Adrenal gland (tissue), 12 donors: Measurements from ENCODE around the gene ZDHHC20. TPM values are rescaled to one million over a fixed set of nuclear protein-coding genes. Genes with fewer than 3 reads are reported as not detected.

ENCODE experiments used
- DNase-seq, 7 donors: peaks; one replicate each; pipeline ENCODE4 v3.0.0-alpha.2; 2019 to 2020
- H3K27ac ChIP-seq, 5 donors: fragments of 200-600 bp; sonication (generic) in 4 of 5; 1 replicate in 3 of 5; 2 replicates in 2 of 5; pipeline versions ENCODE4 v1.5.1 to v1.8.0; 2016 to 2020; ENCODE audit warnings: mild to moderate bottlenecking in 1 of 5
- H3K27me3 ChIP-seq: fragments of 200-600 bp; 2 replicates; pipeline ENCODE4 v1.8.0; 2021
- H3K36me3 ChIP-seq, 2 donors: fragments of 200-600 bp; replicated peaks in 1 of 2; 1 replicate in 1 of 2; 2 replicates in 1 of 2; pipeline versions ENCODE4 v1.5.1 to v1.8.0; 2018 to 2022
- H3K4me1 ChIP-seq, 2 donors: fragments of 200-600 bp; replicated peaks in 1 of 2; 1 replicate in 1 of 2; 2 replicates in 1 of 2; pipeline versions ENCODE4 v1.5.1 to v1.8.0; 2018 to 2021
- H3K4me3 ChIP-seq, 4 donors: fragments of 200-600 bp; sonication (generic) in 3 of 4; one replicate each; pipeline ENCODE4 v1.5.1; 2016 to 2018
- H3K9me3 ChIP-seq, 3 donors: fragments of 200-600 bp; sonication (generic) in 1 of 3; replicated peaks in 1 of 3; 1 replicate in 2 of 3; 2 replicates in 1 of 3; pipeline versions ENCODE4 v1.5.1 to v1.8.0; 2016 to 2021
- POLR2A ChIP-seq, 2 donors: fragments of 450-650 bp; IDR thresholded peaks; one replicate each; pipeline ENCODE4 v1.6.1; 2017; ENCODE audit warnings: antibody characterized with exemption in 2 of 2, mild to moderate bottlenecking in 2 of 2, moderate library complexity in 1 of 2
- WGBS, 4 donors: extraction: QIAGEN DNeasy Blood & Tissue Kit in 2 of 4; methylation state at CpG; one replicate each; pipeline versions ENCODE4 v1.1.5 to v1.1.7; 2013 to 2017; 5-methylcytosine and 5-hydroxymethylcytosine counted together
- intact Hi-C, 2 donors: fragments of 100-400 bp; cut with DNase I; formaldehyde crosslinking; loops; one replicate each; pipeline versions ENCODE4 v1.14.1 to v1.15.0; 2022 to 2023
- polyA plus RNA-seq, 3 donors: library from polyadenylated mRNA; stranded (reverse); fragments of 200-250 nt in 2 of 3; fragments of 350-450 nt in 1 of 3; fragmentation: Illumina TruSeq in 1 of 3; extraction: RNeasy Lipid Tissue Mini Kit (QIAGEN cat#74804) in 1 of 3; gene quantifications; one replicate each; pipeline ENCODE4 v1.2.3, GENCODE V29; 2013 to 2014
- total RNA-seq, 9 donors: library from RNA; depleted of rRNA in 4 of 9; stranded (reverse); fragments of >200 nt in 4 of 9; fragments of 120-200 nt in 1 of 9; fragmentation: NEBNext Ultra II Directional in 1 of 9; extraction: Animal tissue kit (Norgen Biotek cat#: 25700) in 1 of 9; gene quantifications; one replicate each; pipeline versions ENCODE4 v1.1.0 to v1.2.4, GENCODE V29; 2013 to 2023
- TF ChIP-seq, protein P1 (sequence below), 6 experiments: fragments of 450-650 bp in 4 of 6; fragments of 200-600 bp in 2 of 6; sonication (generic) in 1 of 6; IDR thresholded peaks; 1 replicate in 5 of 6; 2 replicates in 1 of 6; pipeline versions ENCODE4 v1.5.1 to v1.8.0; 2016 to 2021; ENCODE audit warnings: antibody characterized with exemption in 6 of 6, mild to moderate bottlenecking in 2 of 6, moderate library complexity in 1 of 6
- donor health status: healthy with polysubstance abuse.
- donor health status: Bipolar disorder and iron deficiency.
- donor health status: DM: yes; HTN: yes; CAD: no.
- donor health status: DM: no; HTN: no; CAD: no.
- donor health status: DM: no; HTN: no; CAD: no.
- donor health status: DM: yes; HTN: yes; CAD: no.

Gene ZDHHC20
- total and polyA plus RNA-seq, 12 donors, result 7.0 to 93.0 (median 41.2) TPM

DNA sequence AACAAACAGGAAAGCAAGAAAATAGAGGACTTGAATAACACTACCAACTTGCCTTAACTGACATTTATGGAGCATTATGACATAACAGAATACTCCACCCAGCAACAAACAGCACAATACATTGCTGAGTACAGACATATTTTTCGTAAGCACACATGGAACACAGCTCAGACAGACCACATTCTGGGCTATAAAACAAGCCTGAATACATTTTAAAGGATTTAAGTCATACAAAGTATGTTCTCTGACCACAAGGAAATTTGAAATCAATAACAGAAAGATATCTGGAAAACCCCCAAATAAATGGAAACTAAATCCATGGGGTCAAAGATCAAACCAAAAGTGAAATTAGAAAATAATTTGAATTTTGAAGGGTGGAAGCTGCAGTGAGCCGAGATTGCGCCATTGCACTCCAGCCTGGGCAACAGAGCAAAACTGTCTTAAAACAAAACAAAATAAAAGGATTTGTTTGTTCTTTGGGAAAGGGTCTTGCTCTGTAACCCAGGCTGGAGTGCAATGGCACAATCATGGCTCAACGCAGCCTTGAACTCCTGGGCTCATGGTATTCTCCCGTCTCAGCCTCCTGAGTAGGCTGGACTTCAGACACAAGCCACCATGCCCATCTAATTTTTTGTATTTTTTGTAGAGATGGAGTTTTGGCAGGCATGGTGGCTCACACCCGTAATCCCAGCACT lies 5.6 kb downstream of the ZDHHC20 start:
- no peaks in the 10 kb centered on the region for H3K27me3 ChIP-seq
- no peak overlapping the region for H3K27ac ChIP-seq
- H3K4me1 ChIP-seq, result peaks cover 0 to 23% of the 10 kb centered on the region in 2 donors
- TF ChIP-seq, protein P1, sequence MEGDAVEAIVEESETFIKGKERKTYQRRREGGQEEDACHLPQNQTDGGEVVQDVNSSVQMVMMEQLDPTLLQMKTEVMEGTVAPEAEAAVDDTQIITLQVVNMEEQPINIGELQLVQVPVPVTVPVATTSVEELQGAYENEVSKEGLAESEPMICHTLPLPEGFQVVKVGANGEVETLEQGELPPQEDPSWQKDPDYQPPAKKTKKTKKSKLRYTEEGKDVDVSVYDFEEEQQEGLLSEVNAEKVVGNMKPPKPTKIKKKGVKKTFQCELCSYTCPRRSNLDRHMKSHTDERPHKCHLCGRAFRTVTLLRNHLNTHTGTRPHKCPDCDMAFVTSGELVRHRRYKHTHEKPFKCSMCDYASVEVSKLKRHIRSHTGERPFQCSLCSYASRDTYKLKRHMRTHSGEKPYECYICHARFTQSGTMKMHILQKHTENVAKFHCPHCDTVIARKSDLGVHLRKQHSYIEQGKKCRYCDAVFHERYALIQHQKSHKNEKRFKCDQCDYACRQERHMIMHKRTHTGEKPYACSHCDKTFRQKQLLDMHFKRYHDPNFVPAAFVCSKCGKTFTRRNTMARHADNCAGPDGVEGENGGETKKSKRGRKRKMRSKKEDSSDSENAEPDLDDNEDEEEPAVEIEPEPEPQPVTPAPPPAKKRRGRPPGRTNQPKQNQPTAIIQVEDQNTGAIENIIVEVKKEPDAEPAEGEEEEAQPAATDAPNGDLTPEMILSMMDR (IDR thresholded peaks at IDR 0.05), result no peak
- no peak for TF ChIP-seq POLR2A (IDR thresholded peaks at IDR 0.05)
- no peak overlapping the region for H3K4me3 ChIP-seq
- intact Hi-C loops, result no loop called here
- H3K9me3 ChIP-seq, result peaks cover 0 to 7% (median 0%) of the 10 kb centered on the region in 3 donors
- DNase-seq, result no peak
- 88 to 92% (median 90%) methylated on average over 6 of the region's 6 CpGs for WGBS, 4 donors
- no peaks in the 10 kb centered on the region for H3K36me3 ChIP-seq

DNA sequence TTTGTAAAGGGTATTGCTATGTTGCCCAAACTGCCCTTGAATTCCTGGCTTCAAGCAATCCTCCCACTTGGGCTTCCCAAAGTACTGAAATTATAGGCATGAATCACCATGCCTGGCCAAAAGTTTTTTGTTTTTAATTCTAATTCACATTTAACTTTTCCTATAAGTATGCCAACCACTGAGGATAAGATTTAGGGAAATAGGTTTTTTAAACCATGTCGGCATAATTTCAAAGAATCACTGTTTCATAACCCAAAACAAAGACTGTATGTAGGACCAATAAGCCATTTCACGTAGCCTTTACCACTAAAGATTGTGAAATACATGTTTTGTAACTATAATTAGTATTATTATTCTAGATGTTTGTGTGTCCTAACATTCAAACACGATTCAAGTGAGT lies 8.2 kb downstream of the ZDHHC20 start:
- Histone ChIP-seq H3K9me3 (peaks cover 0 to 7% (median 0%) of the 10 kb centered on the region in 3 donors), H3K27me3 (no peaks in the 10 kb centered on the region), H3K4me1 (peaks cover 0 to 6% of the 10 kb centered on the region in 2 donors), H3K27ac (no peak overlapping the region), H3K4me3 (no peak overlapping the region), H3K36me3 (no peaks in the 10 kb centered on the region)
- TF ChIP-seq POLR2A (IDR thresholded peaks at IDR 0.05), result no peak
- TF ChIP-seq, protein P1 (IDR thresholded peaks at IDR 0.05), result no peak
- intact Hi-C loops, result no loop called here
- DNase-seq, result no peak
- 74 to 82% (median 77%) methylated on average over 3 of the region's 3 CpGs for WGBS, 4 donors

DNA sequence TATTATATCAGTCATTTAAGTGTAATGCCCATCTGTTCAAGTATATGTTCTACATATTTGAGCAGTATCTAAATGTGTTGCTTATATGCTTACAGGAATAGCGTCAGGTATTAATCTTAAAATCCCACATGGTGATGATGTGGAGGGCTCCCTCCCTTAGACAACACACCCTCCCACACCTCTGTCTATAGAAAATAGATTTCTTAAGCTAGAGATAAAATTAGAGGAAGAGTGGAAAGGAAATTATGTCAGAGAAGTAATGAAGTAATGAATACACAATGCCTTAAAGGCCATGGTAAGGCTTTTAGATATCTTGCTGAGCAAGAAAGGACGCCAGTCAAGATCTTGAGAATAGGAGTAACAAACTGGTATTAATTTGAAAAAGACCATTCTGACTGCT lies 12.4 kb downstream of the ZDHHC20 start:
- no peaks in the 10 kb centered on the region for H3K9me3 ChIP-seq
- no peak overlapping the region for H3K27ac ChIP-seq
- no peak for DNase-seq
- no peak for TF ChIP-seq POLR2A (IDR thresholded peaks at IDR 0.05)
- TF ChIP-seq, protein P1 (IDR thresholded peaks at IDR 0.05), result no peak
- 95 to 100% (median 97%) methylated on average over 2 of the region's 2 CpGs for whole genome bisulfite sequencing, 4 donors
- H3K4me1 ChIP-seq, result peaks cover 0 to 6% of the 10 kb centered on the region in 2 donors
- H3K36me3 ChIP-seq, result no peaks in the 10 kb centered on the region
- H3K4me3 ChIP-seq, result no peak overlapping the region
- no peaks in the 10 kb centered on the region for H3K27me3 ChIP-seq
- intact Hi-C loops, result no loop called here

DNA sequence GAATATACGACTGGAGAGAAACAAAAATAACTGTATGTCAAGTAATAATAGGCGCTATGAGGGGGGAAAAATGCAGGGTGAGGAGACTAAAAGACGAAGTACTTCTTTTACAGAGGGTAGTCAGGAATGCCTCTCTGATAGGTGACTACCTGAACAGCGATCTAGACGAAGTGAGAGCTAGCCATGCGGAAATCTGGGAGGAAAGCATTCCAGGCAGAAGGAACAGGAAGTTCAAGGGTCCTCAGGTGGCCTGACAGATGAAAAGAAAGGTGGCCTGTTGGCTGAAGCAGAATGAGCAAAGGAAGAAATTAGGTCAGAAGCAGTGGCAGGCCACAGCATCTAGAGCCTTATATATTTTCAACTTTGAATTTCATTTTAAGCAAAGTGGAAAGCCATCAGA lies 13.3 kb downstream of the ZDHHC20 start:
- no peak for TF ChIP-seq POLR2A (IDR thresholded peaks at IDR 0.05)
- TF ChIP-seq, protein P1 (IDR thresholded peaks at IDR 0.05), result no peak
- WGBS, 4 donors, result 77 to 89% (median 85%) methylated on average over 6 of the region's 6 CpGs
- intact Hi-C loops, result no loop called here
- no peak for DNase-seq
- Histone ChIP-seq H3K27me3 (no peaks in the 10 kb centered on the region), H3K4me3 (no peak overlapping the region), H3K27ac (no peak overlapping the region), H3K4me1 (no peaks in the 10 kb centered on the region), H3K9me3 (no peaks in the 10 kb centered on the region), H3K36me3 (no peaks in the 10 kb centered on the region)
